GM12878 (cell line): Measurements from ENCODE around the gene MAP3K1. TPM values are rescaled to one million over a fixed set of nuclear protein-coding genes. Genes with fewer than 3 reads are reported as not detected.

Experiments
- BCLAF1 ChIP-seq: fragments of 450-650 bp; IDR thresholded peaks from 2 replicates; pipeline ENCODE4 v1.6.1; 2017; ENCODE audit warnings: antibody characterized with exemption, mild to moderate bottlenecking, moderate library complexity
- BHLHE40 ChIP-seq, 2 experiments: fragments of 450-650 bp in 1 of 2; IDR thresholded peaks; 2 replicates each; pipeline ENCODE4 v1.6.1; 2011 to 2017; ENCODE audit warnings: low read depth in 2 of 2, borderline replicate concordance in 1 of 2, improper control_type of control experiment in 1 of 2, low read length in 1 of 2, mild to moderate bottlenecking in 1 of 2
- IKZF1 ChIP-seq: fragments of 450-650 bp; conservative IDR thresholded peaks from 2 replicates; pipeline ENCODE4 v1.6.1; 2017; ENCODE audit warnings: antibody characterized with exemption, mild to moderate bottlenecking
- KDM1A ChIP-seq: fragments of 200-600 bp; sonication (generic); IDR thresholded peaks from 2 replicates; pipeline ENCODE4 v1.6.1; 2016; ENCODE audit warnings: borderline replicate concordance
- MEF2A ChIP-seq: IDR thresholded peaks from 2 replicates; pipeline ENCODE4 v1.6.1; 2011; ENCODE audit warnings: low read depth, mild to moderate bottlenecking, low read length, moderate library complexity; ENCODE audit not compliant: insufficient read depth
- MLLT1 ChIP-seq: fragments of 450-650 bp; IDR thresholded peaks from 2 replicates; pipeline ENCODE4 v1.6.1; 2016; ENCODE audit warnings: mild to moderate bottlenecking
- MXI1 ChIP-seq: fragments of 150-350 bp; IDR thresholded peaks from 2 replicates; pipeline ENCODE4 v1.6.1; 2011; ENCODE audit warnings: low read depth, mild to moderate bottlenecking, inconsistent platforms, low read length, improper control_type of control experiment
- SIN3A ChIP-seq: IDR thresholded peaks from 2 replicates; pipeline ENCODE4 v1.6.1; 2012; ENCODE audit warnings: low read depth, low read length, improper control_type of control experiment
- SP1 ChIP-seq: IDR thresholded peaks from one replicate; pipeline ENCODE4 v1.6.1; 2011; ENCODE audit warnings: low read depth, low read length
- TARDBP ChIP-seq: IDR thresholded peaks from 2 replicates; pipeline ENCODE4 v1.6.1; 2016; ENCODE audit warnings: borderline replicate concordance
- ZNF687 ChIP-seq: fragments of 450-650 bp; IDR thresholded peaks from 2 replicates; pipeline ENCODE4 v1.6.1; 2017; ENCODE audit warnings: mild to moderate bottlenecking, moderate library complexity
- ZZZ3 ChIP-seq: IDR thresholded peaks from 2 replicates; pipeline ENCODE4 v1.6.1; 2011; ENCODE audit warnings: low read depth; ENCODE audit not compliant: control insufficient read depth, insufficient read length
- polyA plus RNA-seq, 11 experiments: library from polyadenylated mRNA; depleted of rRNA in 4 of 11; unstranded in 6 of 11; stranded (reverse) in 5 of 11; fragments of >200 nt; fragmentation: Nextera tagmentation in 4 of 11; fragmentation: Illumina TruSeq in 1 of 11; extraction: Ambion mirVana in 4 of 11; extraction: Trizol in 1 of 11; gene quantifications; 1 replicate in 1 of 11; 2 replicates in 10 of 11; pipeline versions ENCODE4 v1.2.1 to v1.2.3, GENCODE V29; 2011 to 2016; ENCODE audit warnings: inconsistent platforms in 2 of 11, missing spikeins in 2 of 11, low read depth in 1 of 11
- total RNA-seq, 4 experiments: library from RNA; depleted of rRNA in 3 of 4; stranded (reverse); fragments of >200 nt in 3 of 4; fragmentation: Illumina TruSeq in 1 of 4; extraction: Trizol in 1 of 4; gene quantifications; 2 replicates each; pipeline versions ENCODE4 v1.2.1 to v1.2.3, GENCODE V29; 2013 to 2021
- TF ChIP-seq, protein P1 (sequence below): fragments of 450-650 bp; IDR thresholded peaks from 2 replicates; pipeline ENCODE4 v1.6.1; 2017; ENCODE audit warnings: low read depth, mild to moderate bottlenecking, moderate library complexity

MAP3K1 gene
- total and polyA plus RNA-seq, 10 of the 15 experiments (the other 5 are each of a cell fraction or from before 2014, with no cell fraction given) = 7.5 to 24.6 (median 12.6) TPM

DNA sequence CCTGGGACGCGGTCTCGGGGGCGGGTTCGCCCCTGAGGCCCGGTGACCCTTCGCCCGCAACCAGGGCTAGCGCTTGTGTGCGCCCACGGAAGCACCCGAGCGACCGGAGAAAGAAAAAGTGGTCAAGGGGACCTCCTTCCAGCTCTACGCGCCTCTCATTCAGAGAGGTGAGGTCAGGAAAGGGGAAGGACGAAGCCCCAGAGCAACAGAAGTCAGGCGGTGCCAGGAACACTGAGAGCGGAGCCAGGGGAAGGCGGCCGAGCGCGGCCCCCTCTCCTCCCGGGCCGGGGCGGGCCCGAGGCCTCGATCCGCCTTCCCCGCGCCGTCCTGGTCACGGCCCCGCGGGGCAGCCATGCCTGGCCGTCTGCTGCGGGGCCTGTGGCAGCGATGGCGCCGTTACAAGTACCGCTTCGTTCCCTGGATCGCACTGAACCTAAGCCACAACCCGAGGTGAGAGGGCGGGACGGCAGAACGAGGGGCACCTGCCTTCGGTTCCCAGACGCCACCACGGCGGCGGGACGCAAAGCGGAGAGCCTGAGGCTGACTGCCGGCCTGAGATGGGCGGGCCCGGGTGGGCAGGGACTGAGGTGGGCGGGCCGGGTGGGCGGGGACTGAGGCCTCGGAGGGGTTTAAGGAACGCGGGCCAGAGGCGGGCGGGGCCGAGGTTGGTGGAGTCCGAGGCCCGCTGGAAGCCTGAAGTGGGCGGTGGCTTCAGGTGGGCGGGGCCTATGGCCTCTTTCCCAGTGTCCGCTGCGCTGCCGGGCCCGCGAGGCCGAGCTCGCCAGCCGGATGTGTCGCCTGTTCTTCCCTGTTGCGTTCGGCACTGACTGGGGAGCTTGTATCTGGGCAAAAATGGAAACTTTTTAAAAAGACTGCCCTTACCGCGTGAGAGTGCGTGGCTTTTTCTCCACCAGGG is 94.2 kb downstream of the MAP3K1 start, which contains the start of gene SETD9 (continued):
- TF ChIP-seq ZNF687 = peak; percentile 75
- no peak for TF ChIP-seq BCLAF1
- TF ChIP-seq BHLHE40 (IDR thresholded peaks at IDR 0.05; ENCODE audit: borderline replicate concordance in 1 of 2, low read depth in 2 of 2, low read length in 1 of 2) = peak; percentile 2 to 63; a peak in 3 of 4 replicates
- no peak; the same call in 1 of the 2 replicates for TF ChIP-seq MXI1
- TF ChIP-seq ZZZ3 = no peak
- TF ChIP-seq, protein P1, sequence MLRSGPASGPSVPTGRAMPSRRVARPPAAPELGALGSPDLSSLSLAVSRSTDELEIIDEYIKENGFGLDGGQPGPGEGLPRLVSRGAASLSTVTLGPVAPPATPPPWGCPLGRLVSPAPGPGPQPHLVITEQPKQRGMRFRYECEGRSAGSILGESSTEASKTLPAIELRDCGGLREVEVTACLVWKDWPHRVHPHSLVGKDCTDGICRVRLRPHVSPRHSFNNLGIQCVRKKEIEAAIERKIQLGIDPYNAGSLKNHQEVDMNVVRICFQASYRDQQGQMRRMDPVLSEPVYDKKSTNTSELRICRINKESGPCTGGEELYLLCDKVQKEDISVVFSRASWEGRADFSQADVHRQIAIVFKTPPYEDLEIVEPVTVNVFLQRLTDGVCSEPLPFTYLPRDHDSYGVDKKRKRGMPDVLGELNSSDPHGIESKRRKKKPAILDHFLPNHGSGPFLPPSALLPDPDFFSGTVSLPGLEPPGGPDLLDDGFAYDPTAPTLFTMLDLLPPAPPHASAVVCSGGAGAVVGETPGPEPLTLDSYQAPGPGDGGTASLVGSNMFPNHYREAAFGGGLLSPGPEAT = 0 out of 2 replicates have a peak, but pooled peaks have one; percentile 59
- TF ChIP-seq KDM1A = no peak
- no peak for TF ChIP-seq MEF2A
- 0 out of 2 replicates have a peak, but pooled peaks have one; percentile 51 for TF ChIP-seq MLLT1
- TF ChIP-seq SP1 = peak; percentile 68
- peak; percentile 64; the same call in 1 of the 2 replicates for TF ChIP-seq SIN3A
- TF ChIP-seq IKZF1 = peak; percentile 89
- TF ChIP-seq TARDBP = no peak
